Activated CD4-positive, alpha-beta memory T cell treated with anti-CD3 and anti-CD28 coated beads for 36 hours (primary cell): ENCODE results near the gene NRN1L. TPM values are rescaled to one million over a fixed set of nuclear protein-coding genes. Genes with fewer than 3 reads are reported as not detected.
"Not testable (repeated sequence)": the region's sequence is repeated elsewhere in the genome, so short reads cannot be mapped to it uniquely, and the experiment has no call there.

Source experiments
- CTCF ChIA-PET: fragments of 350-600 bp; sonication (Branson Sonifier 250); formaldehyde crosslinking; loops from one replicate; lab custom pipeline; 2021; ENCODE audit warnings: antibody characterized with exemption, inconsistent platforms; lab: Charles Lee
- POLR2A ChIA-PET: fragments of 350-600 bp; sonication (Branson Sonifier 250); formaldehyde crosslinking; loops from one replicate; lab custom pipeline; 2021; ENCODE audit warnings: antibody characterized with exemption; lab: Charles Lee
- DNase-seq: peaks from one replicate; pipeline ENCODE4 v3.0.0-alpha.2; 2020
- H3K27ac Mint-ChIP-seq: one replicate; pipeline ENCODE4 v1.8.0; 2021; ENCODE audit warnings: mixed read lengths
- H3K27me3 Mint-ChIP-seq: one replicate; pipeline ENCODE4 v1.8.0; 2021; ENCODE audit warnings: mixed read lengths
- H3K36me3 Mint-ChIP-seq: one replicate; pipeline ENCODE4 v1.8.0; 2021; ENCODE audit warnings: mixed read lengths
- H3K4me1 Mint-ChIP-seq: one replicate; pipeline ENCODE4 v1.8.0; 2021; ENCODE audit warnings: low read depth, mixed read lengths
- H3K4me3 Mint-ChIP-seq: one replicate; pipeline ENCODE4 v1.8.0; 2021; ENCODE audit warnings: mild to moderate bottlenecking, mixed read lengths
- H3K9me3 Mint-ChIP-seq: one replicate; pipeline ENCODE4 v1.8.0; 2021; ENCODE audit warnings: mixed read lengths
- intact Hi-C: fragments of 100-400 bp; cut with micrococcal nuclease; formaldehyde crosslinking; loops from one replicate; pipeline ENCODE4 v1.15.1; 2023
- total RNA-seq, 2 experiments: library from RNA; stranded (reverse); gene quantifications; one replicate each; pipeline ENCODE4 v1.2.3, GENCODE V29; 2021

Gene NRN1L
- total RNA-seq, 2 experiments from 2014 or later: 0.76 TPM; not detected in 1

GRCh38 chr16:67893743-67894399 is 9.2 kb downstream of the NRN1L start:
- Mint-ChIP-seq H3K27me3 (no peaks in the 10 kb centered on the region), H3K36me3 (no peaks in the 10 kb centered on the region), H3K27ac (peak overlapping the region; percentile 89), H3K4me3 (peak overlapping the region; percentile 96), H3K4me1 (peaks cover 29% of the 10 kb centered on the region), H3K9me3 (no peaks in the 10 kb centered on the region)
- DNase-seq: peak; percentile 18
- intact Hi-C loops: loop anchor here (1.0 to 2.0 kb wide), 4 partner anchors 24 to 129 kb away; partner anchors contain the start of genes DDX28, DUS2 and NUTF2
- CTCF ChIA-PET: interaction anchor here (0.6 to 3.5 kb wide), 5 partner anchors 10 to 147 kb away, joined by 3 to 30 read pairs (median 6); partner anchors contain the start of genes NRN1L and PSMB10
- POLR2A ChIA-PET: interaction anchor here (0.6 to 3.4 kb wide), 3 partner anchors 41 to 349 kb away, joined by 3 to 18 read pairs (median 4); partner anchors contain the start of gene PSMB10

- POLR2A ChIA-PET: interaction anchor here (0.5 to 0.7 kb wide), 2 partner anchors 38 to 109 kb away, joined by 3 read pairs; no protein-coding TSS in a partner anchor
- H3K9me3 Mint-ChIP-seq: no peaks in the 10 kb centered on the region
Observed at GRCh38 chr16:67897231-67897630, 12.5 kb downstream of the NRN1L start.

GRCh38 chr16:67901734-67902133 is 17.0 kb downstream of the NRN1L start:
- intact Hi-C loops: no loop called here
- Mint-ChIP-seq H3K27me3 (no peaks in the 10 kb centered on the region), H3K36me3 (no peaks in the 10 kb centered on the region), H3K4me1 (peaks cover 4% of the 10 kb centered on the region), H3K4me3 (no peak overlapping the region), H3K27ac (no peak overlapping the region), H3K9me3 (no peaks in the 10 kb centered on the region)
- ChIA-PET CTCF (no interaction called here), POLR2A (interaction anchor here (0.6 kb wide), 1 partner anchor 34 kb away, joined by 5 read pairs; no protein-coding TSS in a partner anchor)
- DNase-seq: no peak

More at GRCh38 chr16:67897231-67897630, 12.5 kb downstream of the NRN1L start:
- Mint-ChIP-seq H3K27me3 (no peaks in the 10 kb centered on the region), H3K36me3 (no peaks in the 10 kb centered on the region), H3K4me3 (no peak overlapping the region), H3K27ac (no peak overlapping the region), H3K4me1 (peaks cover 29% of the 10 kb centered on the region)
- DNase-seq: no peak
- intact Hi-C loops: no loop called here
- CTCF ChIA-PET: interaction anchor here (2.3 kb wide), 1 partner anchor 14 kb away, joined by 17 read pairs; the partner anchor contains the start of gene NRN1L

GRCh38 chr16:67902831-67903230 is 18.1 kb downstream of the NRN1L start:
- ChIA-PET POLR2A (interaction anchor here (0.6 kb wide), 1 partner anchor 11 kb away, joined by 4 read pairs; no protein-coding TSS in a partner anchor), CTCF (no interaction called here)

GRCh38 chr16:67907397-67908180 is 22.9 kb downstream of the NRN1L start:
- H3K27me3 Mint-ChIP-seq: no peaks in the 10 kb centered on the region
- intact Hi-C loops: no loop called here
- H3K4me1 Mint-ChIP-seq: peaks cover 10% of the 10 kb centered on the region
- no peaks in the 10 kb centered on the region for H3K9me3 Mint-ChIP-seq
- CTCF ChIA-PET: interaction anchor here (1.2 to 1.8 kb wide), 2 partner anchors 22 to 24 kb away, joined by 3 to 6 read pairs; no protein-coding TSS in a partner anchor
- POLR2A ChIA-PET: no interaction called here
- DNase-seq: no peak
- H3K27ac Mint-ChIP-seq: peak overlapping the region; percentile 49
- H3K4me3 Mint-ChIP-seq: no peak overlapping the region
- peaks cover 5% of the 10 kb centered on the region for H3K36me3 Mint-ChIP-seq

More at GRCh38 chr16:67902831-67903230, 18.1 kb downstream of the NRN1L start:
- no peaks in the 10 kb centered on the region for H3K9me3 Mint-ChIP-seq
- no peak for DNase-seq
- no peak overlapping the region for H3K4me3 Mint-ChIP-seq
- H3K4me1 Mint-ChIP-seq: no peaks in the 10 kb centered on the region
- intact Hi-C loops: no loop called here
- H3K36me3 Mint-ChIP-seq: no peaks in the 10 kb centered on the region
- H3K27ac Mint-ChIP-seq: no peak overlapping the region
- H3K27me3 Mint-ChIP-seq: no peaks in the 10 kb centered on the region

GRCh38 chr16:67909056-67909742 is 24.5 kb downstream of the NRN1L start:
- ChIA-PET CTCF (no interaction called here), POLR2A (no interaction called here)
- Mint-ChIP-seq H3K27me3 (no peaks in the 10 kb centered on the region), H3K27ac (no peak overlapping the region), H3K4me1 (peaks cover 10% of the 10 kb centered on the region), H3K4me3 (no peak overlapping the region), H3K36me3 (peaks cover 5% of the 10 kb centered on the region), H3K9me3 (no peaks in the 10 kb centered on the region)
- intact Hi-C loops: no loop called here
- no peak for DNase-seq

GRCh38 chr16:67910158-67910557 is 25.5 kb downstream of the NRN1L start:
- Mint-ChIP-seq H3K4me1 (peaks cover 10% of the 10 kb centered on the region), H3K27ac (no peak overlapping the region), H3K27me3 (no peaks in the 10 kb centered on the region), H3K36me3 (peaks cover 5% of the 10 kb centered on the region), H3K4me3 (no peak overlapping the region), H3K9me3 (no peaks in the 10 kb centered on the region)
- DNase-seq: peak; percentile 68
- ChIA-PET CTCF (interaction anchor here (0.6 to 2.2 kb wide), 2 partner anchors 74 to 94 kb away, joined by 4 read pairs; no protein-coding TSS in a partner anchor), POLR2A (no interaction called here)
- intact Hi-C loops: no loop called here

DNA sequence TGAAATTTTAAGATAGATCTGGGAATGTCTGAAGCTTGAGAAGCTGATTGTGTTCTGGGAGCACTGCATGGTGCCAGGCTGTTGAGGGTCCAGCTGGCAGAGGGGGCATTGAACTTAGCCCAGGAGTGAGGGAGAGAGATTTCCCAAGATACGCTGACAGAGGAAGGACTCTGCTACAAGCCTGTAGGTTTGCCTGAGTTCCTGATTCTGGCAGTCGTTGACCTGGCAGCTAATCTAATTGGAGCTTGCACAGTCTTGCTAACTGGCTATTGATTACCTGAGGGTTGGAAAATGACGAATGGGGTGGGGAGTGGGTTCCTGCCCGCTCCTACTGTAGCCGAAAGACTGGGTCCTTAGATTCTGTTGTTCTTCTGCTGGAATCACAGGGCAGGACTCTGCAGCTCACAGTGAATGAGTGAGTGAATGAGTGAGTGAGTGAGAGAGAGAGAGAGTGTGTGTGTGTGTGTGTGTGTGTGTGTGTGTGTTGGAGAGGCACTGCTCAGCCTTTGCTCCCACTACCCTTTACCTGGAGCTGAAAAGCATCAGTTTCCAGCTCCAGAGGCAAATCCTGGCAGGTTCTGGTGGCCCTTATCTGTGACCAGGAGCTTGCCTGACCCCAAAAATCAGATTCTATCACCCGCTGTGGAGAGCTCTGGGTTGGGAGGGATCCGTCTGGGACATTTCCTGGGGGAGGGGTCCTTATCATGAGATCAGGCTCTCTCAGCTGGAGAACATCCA is 30.2 kb downstream of the NRN1L start:
- H3K4me3 Mint-ChIP-seq: no peak overlapping the region
- no peaks in the 10 kb centered on the region for H3K9me3 Mint-ChIP-seq
- H3K27ac Mint-ChIP-seq: no peak overlapping the region
- CTCF ChIA-PET: interaction anchor here (1.5 to 1.7 kb wide), 2 partner anchors 13 to 31 kb away, joined by 5 read pairs; partner anchors contain the start of gene NRN1L
- intact Hi-C loops: no loop called here
- POLR2A ChIA-PET: interaction anchor here (0.6 to 0.7 kb wide), 3 partner anchors 31 to 171 kb away, joined by 3 to 5 read pairs (median 5); partner anchors contain the start of gene NRN1L
- H3K27me3 Mint-ChIP-seq: no peaks in the 10 kb centered on the region
- H3K4me1 Mint-ChIP-seq: peaks cover 28% of the 10 kb centered on the region
- no peak for DNase-seq
- H3K36me3 Mint-ChIP-seq: peaks cover 5% of the 10 kb centered on the region

- H3K36me3 Mint-ChIP-seq, H3K9me3 Mint-ChIP-seq, H3K27ac Mint-ChIP-seq, H3K27me3 Mint-ChIP-seq, H3K4me3 Mint-ChIP-seq, DNase-seq, intact Hi-C loops: not testable (repeated sequence)
- ChIA-PET POLR2A (interaction anchor here (0.6 kb wide), 2 partner anchors 31 to 171 kb away, joined by 5 read pairs; partner anchors contain the start of gene NRN1L), CTCF (interaction anchor here (1.5 to 1.7 kb wide), 2 partner anchors 13 to 31 kb away, joined by 5 read pairs; partner anchors contain the start of gene NRN1L)
- peaks cover 23% of the 10 kb centered on the region for H3K4me1 Mint-ChIP-seq
Observed at GRCh38 chr16:67915496-67915769, 30.7 kb downstream of the NRN1L start.

- Mint-ChIP-seq H3K27me3 (no peaks in the 10 kb centered on the region), H3K36me3 (peaks cover 1% of the 10 kb centered on the region), H3K4me1 (peaks cover 22% of the 10 kb centered on the region), H3K9me3 (no peaks in the 10 kb centered on the region), H3K27ac (no peak overlapping the region), H3K4me3 (no peak overlapping the region)
- DNase-seq: no peak
- CTCF ChIA-PET: interaction anchor here (1.5 to 1.7 kb wide), 2 partner anchors 12 to 32 kb away, joined by 5 read pairs; partner anchors contain the start of gene NRN1L
- intact Hi-C loops: no loop called here
- POLR2A ChIA-PET: interaction anchor here (0.6 kb wide), 1 partner anchor 32 kb away, joined by 5 read pairs; the partner anchor contains the start of gene NRN1L
Observed at GRCh38 chr16:67915831-67916723, 31.4 kb downstream of the NRN1L start.
